Stimulated activated CD4-positive, alpha-beta T cell treated with anti-CD3 and anti-CD28 coated beads, Interleukin-1b, Interleukin-23, amount 100 ng/mL, for 24 hours (primary cell): ENCODE results near the gene LATS2.
"Not testable (repeated sequence)": the region's sequence is repeated elsewhere in the genome, so short reads cannot be mapped to it uniquely, and the experiment has no call there.

ENCODE experiments used
- DNase-seq, 4 experiments: peaks; one replicate each; pipeline ENCODE4 v3.0.0-alpha.2; 2020; ENCODE audit warnings: low read depth in 4 of 4, low spot score in 1 of 4

The LATS2 gene

GRCh38 chr13:21075379-21076249 lies 14.2 kb upstream of the LATS2 start:
- no peak for DNase-seq

GRCh38 chr13:21075011-21075378 lies 13.6 kb upstream of the LATS2 start:
- DNase-seq: no peak

GRCh38 chr13:21074546-21074945 lies 13.2 kb upstream of the LATS2 start:
- no peak for DNase-seq

GRCh38 chr13:21071924-21072323 lies 10.5 kb upstream of the LATS2 start:
- DNase-seq: no peak

- DNase-seq: no peak
Measured at GRCh38 chr13:21071015-21071414, 9.6 kb upstream of the LATS2 start.

GRCh38 chr13:21069561-21070004 lies 8.2 kb upstream of the LATS2 start:
- no peak for DNase-seq

GRCh38 chr13:21067848-21068247 lies 6.5 kb upstream of the LATS2 start:
- DNase-seq: no peak

GRCh38 chr13:21066946-21067345 lies 5.6 kb upstream of the LATS2 start:
- DNase-seq: no peak

GRCh38 chr13:21065686-21066085 lies 4.3 kb upstream of the LATS2 start:
- no peak for DNase-seq

- no peak for DNase-seq
Measured at GRCh38 chr13:21063031-21063430, 1.6 kb upstream of the LATS2 start.

GRCh38 chr13:21060338-21061028 lies 903 bp downstream of the LATS2 start:
- DNase-seq: no peak

- DNase-seq: no peak
Measured at GRCh38 chr13:21059641-21060337, 1.6 kb downstream of the LATS2 start.

- no peak for DNase-seq
Measured at GRCh38 chr13:21058361-21058760, 3.0 kb downstream of the LATS2 start.

GRCh38 chr13:21055511-21056045 lies 5.8 kb downstream of the LATS2 start:
- no peak for DNase-seq

GRCh38 chr13:21055016-21055415 lies 6.4 kb downstream of the LATS2 start:
- DNase-seq: no peak

- no peak for DNase-seq
Measured at GRCh38 chr13:21054313-21054712, 7.1 kb downstream of the LATS2 start.

- no peak for DNase-seq
Measured at GRCh38 chr13:21053231-21053630, 8.2 kb downstream of the LATS2 start.

GRCh38 chr13:21051675-21052074 lies 9.7 kb downstream of the LATS2 start:
- no peak for DNase-seq

- DNase-seq: no peak
Measured at GRCh38 chr13:21050288-21051197, 10.8 kb downstream of the LATS2 start.

- DNase-seq: not testable (repeated sequence)
Measured at GRCh38 chr13:21049731-21050130, 11.7 kb downstream of the LATS2 start.
